Measurements from ENCODE around the gene TMPRSS9. TPM values are rescaled to one million over a fixed set of nuclear protein-coding genes. Genes with fewer than 3 reads are reported as not detected.
"Not testable (repeated sequence)": the region's sequence is repeated elsewhere in the genome, so short reads cannot be mapped to it uniquely, and the experiment has no call there.

Gene TMPRSS9
- total RNA-seq, 4 donors from 2014 or later, result 0.13 to 0.78 TPM; not detected in 2

DNA sequence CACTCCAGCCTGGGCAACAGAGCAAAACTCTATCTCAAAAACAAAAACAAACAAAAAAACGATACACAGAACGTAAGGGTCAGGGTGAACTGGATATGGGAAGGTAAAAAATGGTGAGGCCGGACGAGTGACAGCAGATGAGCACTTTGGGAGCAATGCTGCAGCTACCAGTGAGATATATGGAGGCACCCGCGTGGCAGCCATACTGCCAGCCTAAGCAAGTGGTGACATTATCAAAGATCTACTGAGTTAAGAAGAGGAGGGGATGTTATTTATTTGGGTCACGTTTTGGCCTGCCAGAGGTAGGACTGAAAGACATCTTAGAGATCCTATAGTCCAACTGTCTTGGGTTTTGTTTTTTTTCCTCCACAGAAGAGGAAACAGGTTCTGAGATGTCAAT, 53.1 kb downstream of the TMPRSS9 start:
- no peaks in the 10 kb centered on the region for H3K36me3 ChIP-seq
- no peaks in the 10 kb centered on the region for H3K27me3 ChIP-seq
- no peak for TF ChIP-seq POLR2A (IDR thresholded peaks at IDR 0.05)
- TF ChIP-seq, protein P1, sequence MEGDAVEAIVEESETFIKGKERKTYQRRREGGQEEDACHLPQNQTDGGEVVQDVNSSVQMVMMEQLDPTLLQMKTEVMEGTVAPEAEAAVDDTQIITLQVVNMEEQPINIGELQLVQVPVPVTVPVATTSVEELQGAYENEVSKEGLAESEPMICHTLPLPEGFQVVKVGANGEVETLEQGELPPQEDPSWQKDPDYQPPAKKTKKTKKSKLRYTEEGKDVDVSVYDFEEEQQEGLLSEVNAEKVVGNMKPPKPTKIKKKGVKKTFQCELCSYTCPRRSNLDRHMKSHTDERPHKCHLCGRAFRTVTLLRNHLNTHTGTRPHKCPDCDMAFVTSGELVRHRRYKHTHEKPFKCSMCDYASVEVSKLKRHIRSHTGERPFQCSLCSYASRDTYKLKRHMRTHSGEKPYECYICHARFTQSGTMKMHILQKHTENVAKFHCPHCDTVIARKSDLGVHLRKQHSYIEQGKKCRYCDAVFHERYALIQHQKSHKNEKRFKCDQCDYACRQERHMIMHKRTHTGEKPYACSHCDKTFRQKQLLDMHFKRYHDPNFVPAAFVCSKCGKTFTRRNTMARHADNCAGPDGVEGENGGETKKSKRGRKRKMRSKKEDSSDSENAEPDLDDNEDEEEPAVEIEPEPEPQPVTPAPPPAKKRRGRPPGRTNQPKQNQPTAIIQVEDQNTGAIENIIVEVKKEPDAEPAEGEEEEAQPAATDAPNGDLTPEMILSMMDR (IDR thresholded peaks at IDR 0.05), result no peak
- WGBS, 2 donors, result 85 to 90% methylated on average over 7 of the region's 7 CpGs
- H3K27ac ChIP-seq, result no peak overlapping the region
- no peaks in the 10 kb centered on the region for H3K4me1 ChIP-seq
- H3K9me3 ChIP-seq, result no peaks in the 10 kb centered on the region
- H3K4me3 ChIP-seq (replicated peaks in 1 of 3), result no peak overlapping the region
- intact Hi-C loops (cut with DNase I), result no loop called here
- DNase-seq, result no peak

- H3K4me3 ChIP-seq (replicated peaks in 1 of 3), result no peak overlapping the region
- no peaks in the 10 kb centered on the region for H3K9me3 ChIP-seq
- intact Hi-C loops (cut with DNase I), result no loop called here
- H3K27ac ChIP-seq, result no peak overlapping the region
- H3K36me3 ChIP-seq, result no peaks in the 10 kb centered on the region
- TF ChIP-seq, protein P1 (IDR thresholded peaks at IDR 0.05), result no peak
- no peak for TF ChIP-seq POLR2A (IDR thresholded peaks at IDR 0.05)
- no peaks in the 10 kb centered on the region for H3K27me3 ChIP-seq
- 87 to 94% methylated on average over 14 to 15 of the region's 16 CpGs for WGBS, 2 donors
- DNase-seq, result no peak
- H3K4me1 ChIP-seq, result no peaks in the 10 kb centered on the region
These were observed 53.6 kb downstream of the TMPRSS9 start for GRCh38 chr19:2413629-2414028.

GRCh38 chr19:2415281-2415972, 55.4 kb downstream of the TMPRSS9 start:
- Histone ChIP-seq H3K27me3 (no peaks in the 10 kb centered on the region), H3K9me3 (no peaks in the 10 kb centered on the region), H3K36me3 (no peaks in the 10 kb centered on the region), H3K27ac (no peak overlapping the region), H3K4me1 (no peaks in the 10 kb centered on the region), H3K4me3 (replicated peaks in 1 of 3) (no peak overlapping the region)
- no peak for DNase-seq
- TF ChIP-seq, protein P1 (IDR thresholded peaks at IDR 0.05), result no peak
- WGBS, 2 donors, result 90 to 91% methylated on average over 18 to 25 of the region's 29 CpGs
- intact Hi-C loops (cut with DNase I), result no loop called here

DNA sequence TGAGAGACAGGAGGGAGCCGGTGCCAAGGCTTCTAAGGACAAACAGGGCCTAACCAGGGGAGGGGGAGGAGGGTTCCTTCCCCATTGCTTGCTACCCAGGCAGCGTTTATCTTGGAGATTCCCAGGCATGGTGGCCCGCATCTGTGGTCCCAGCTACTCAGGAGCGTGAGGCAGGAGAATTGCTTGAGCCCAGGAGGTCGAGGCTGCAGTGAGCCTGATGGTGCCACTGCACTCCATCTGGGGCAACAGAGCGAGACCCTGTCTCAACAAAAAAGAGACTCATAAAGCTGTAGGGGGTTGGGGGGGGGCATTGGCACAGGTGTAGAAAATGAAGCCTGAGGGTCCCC, 55.9 kb downstream of the TMPRSS9 start:
- Histone ChIP-seq H3K4me3 (replicated peaks in 1 of 3) (no peak overlapping the region), H3K36me3 (no peaks in the 10 kb centered on the region), H3K27me3 (no peaks in the 10 kb centered on the region), H3K9me3 (no peaks in the 10 kb centered on the region), H3K4me1 (no peaks in the 10 kb centered on the region), H3K27ac (no peak overlapping the region)
- 73 to 81% methylated on average over 4 to 5 of the region's 6 CpGs for WGBS, 2 donors
- DNase-seq, result no peak
- intact Hi-C loops (cut with DNase I), result no loop called here
- TF ChIP-seq POLR2A (IDR thresholded peaks at IDR 0.05), result no peak
- TF ChIP-seq, protein P1 (IDR thresholded peaks at IDR 0.05), result no peak

DNA sequence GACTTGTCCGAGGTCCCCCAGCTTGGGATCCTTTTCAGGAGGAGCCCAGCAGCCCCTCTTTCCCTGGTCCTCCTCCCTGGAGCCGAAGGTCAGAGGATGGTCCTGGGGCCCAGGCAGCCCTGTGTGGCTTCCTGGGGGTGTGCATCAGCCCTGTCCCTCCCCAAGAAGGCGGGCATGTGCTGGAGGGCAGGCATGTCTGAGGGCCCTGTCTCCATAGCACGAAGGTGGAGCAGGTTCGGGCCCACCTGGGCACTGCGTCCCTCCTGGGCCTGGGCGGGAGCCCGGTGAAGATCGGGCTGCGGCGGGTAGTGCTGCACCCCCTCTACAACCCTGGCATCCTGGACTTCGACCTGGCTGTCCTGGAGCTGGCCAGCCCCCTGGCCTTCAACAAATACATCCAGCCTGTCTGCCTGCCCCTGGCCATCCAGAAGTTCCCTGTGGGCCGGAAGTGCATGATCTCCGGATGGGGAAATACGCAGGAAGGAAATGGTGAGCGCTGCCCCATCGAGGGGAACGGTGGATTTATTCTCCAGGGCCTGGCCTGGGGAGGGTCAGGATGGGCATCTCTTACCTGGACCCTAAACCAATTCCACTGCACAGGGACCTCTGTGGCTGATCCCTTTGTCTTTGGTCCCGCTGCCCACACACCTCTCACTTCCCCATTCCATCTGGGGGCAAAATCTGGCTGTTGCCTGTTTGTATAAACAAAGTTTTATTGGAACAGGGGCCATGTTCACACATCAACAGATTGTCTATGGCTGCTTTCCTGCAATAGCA, 56.4 kb downstream of the TMPRSS9 start:
- H3K27ac ChIP-seq, result no peak overlapping the region
- WGBS, 2 donors, result 87 to 90% methylated on average over 11 to 18 of the region's 19 CpGs
- DNase-seq, result no peak
- H3K9me3 ChIP-seq, result no peaks in the 10 kb centered on the region
- H3K4me1 ChIP-seq, result no peaks in the 10 kb centered on the region
- no peaks in the 10 kb centered on the region for H3K36me3 ChIP-seq
- TF ChIP-seq, protein P1 (IDR thresholded peaks at IDR 0.05), result no peak
- TF ChIP-seq POLR2A (IDR thresholded peaks at IDR 0.05), result no peak
- no peak overlapping the region for H3K4me3 ChIP-seq (replicated peaks in 1 of 3)
- intact Hi-C loops (cut with DNase I), result no loop called here
- H3K27me3 ChIP-seq, result no peaks in the 10 kb centered on the region

DNA sequence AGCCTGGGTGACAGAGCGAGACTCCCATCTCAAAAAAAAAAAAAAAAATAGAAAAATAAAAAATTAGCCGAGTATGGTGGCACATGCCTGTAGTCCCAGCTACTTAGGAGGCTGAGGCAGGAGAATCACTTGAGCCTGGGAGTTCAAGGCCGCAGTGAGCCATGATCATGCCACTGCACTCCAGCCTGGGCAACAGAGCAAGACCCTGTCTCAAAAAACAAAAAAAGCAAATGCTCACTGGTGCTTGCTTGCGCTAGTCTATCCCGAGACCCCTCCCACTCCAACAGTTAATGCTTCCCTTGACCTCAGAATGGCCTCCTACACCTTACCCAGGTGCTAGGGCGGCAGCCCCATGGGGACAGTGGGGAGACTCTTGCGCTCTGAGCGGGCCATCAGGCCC, 57.4 kb downstream of the TMPRSS9 start:
- H3K27me3 ChIP-seq; H3K36me3 ChIP-seq; H3K27ac ChIP-seq; H3K4me3 ChIP-seq (replicated peaks in 1 of 3); DNase-seq; H3K4me1 ChIP-seq; H3K9me3 ChIP-seq; intact Hi-C loops (cut with DNase I): not testable (repeated sequence)
- WGBS, 2 donors, result 95 to 98% methylated on average over 8 of the region's 8 CpGs

Data from thyroid gland (tissue), 4 donors.